Fibroblast of lung (primary cell): ENCODE data around the gene FLNB. TPM values are rescaled to one million over a fixed set of nuclear protein-coding genes. Genes with fewer than 3 reads are reported as not detected.

Experiments
- DNase-seq, 2 donors: peaks; one replicate each; pipeline versions ENCODE4 v3.0.0 to v3.0.0-alpha.2; 2010; ENCODE audit warnings: low read depth in 2 of 2
- H2AFZ ChIP-seq: 2 replicates; pipeline ENCODE4 v1.5.1; 2012; ENCODE audit warnings: low read length, control low read depth, inconsistent platforms
- H3K27ac ChIP-seq: 2 replicates; pipeline ENCODE4 v1.5.1; 2011; ENCODE audit warnings: low read length, control low read depth; ENCODE audit not compliant: insufficient read depth
- H3K27me3 ChIP-seq: 2 replicates; pipeline ENCODE4 v1.5.1; 2011; ENCODE audit warnings: mild to moderate bottlenecking, low read length; ENCODE audit not compliant: control insufficient read depth, insufficient read depth
- H3K36me3 ChIP-seq: 2 replicates; pipeline ENCODE4 v1.5.1; 2011; ENCODE audit warnings: low read length; ENCODE audit not compliant: control insufficient read depth, insufficient read depth
- H3K4me1 ChIP-seq: 2 replicates; pipeline ENCODE4 v1.5.1; 2011; ENCODE audit warnings: low read length; ENCODE audit not compliant: control insufficient read depth, insufficient read depth; ENCODE audit errors: extremely low read depth
- H3K4me2 ChIP-seq: 2 replicates; pipeline ENCODE4 v1.5.1; 2011; ENCODE audit warnings: low read length, control low read depth; ENCODE audit not compliant: insufficient read depth; ENCODE audit errors: extremely low read depth
- H3K4me3 ChIP-seq, 4 experiments: fragments of 200-600 bp in 1 of 4; sonication (generic) in 1 of 4; replicated peaks in 1 of 4; 2 replicates each; pipeline ENCODE4 v1.5.1; 2011 to 2016; ENCODE audit warnings: low read length in 4 of 4, low read depth in 3 of 4, mild to moderate bottlenecking in 3 of 4, control low read depth in 2 of 4, inconsistent platforms in 1 of 4, mixed read lengths in 1 of 4; ENCODE audit not compliant: insufficient read depth in 1 of 4; ENCODE audit errors: control extremely low read depth in 1 of 4
- H3K79me2 ChIP-seq: 2 replicates; pipeline ENCODE4 v1.5.1; 2012; ENCODE audit warnings: mild to moderate bottlenecking, low read length, inconsistent platforms; ENCODE audit not compliant: control insufficient read depth, insufficient read depth
- H3K9ac ChIP-seq: 2 replicates; pipeline ENCODE4 v1.5.1; 2011; ENCODE audit warnings: mild to moderate bottlenecking, low read length, control low read depth; ENCODE audit not compliant: insufficient read depth
- H3K9me3 ChIP-seq: 2 replicates; pipeline ENCODE4 v1.5.1; 2012; ENCODE audit warnings: low read depth, low read length; ENCODE audit not compliant: control insufficient read depth, insufficient read depth
- H4K20me1 ChIP-seq: 2 replicates; pipeline ENCODE4 v1.5.1; 2011; ENCODE audit warnings: low read length; ENCODE audit not compliant: control insufficient read depth, insufficient read depth; ENCODE audit errors: extremely low read depth
- EZH2 ChIP-seq: IDR thresholded peaks from 2 replicates; pipeline ENCODE4 v1.5.1; 2012; ENCODE audit warnings: low read length, control low read depth, mild to moderate bottlenecking; ENCODE audit errors: missing control alignments
- polyA plus RNA-seq, 2 donors: library from polyadenylated mRNA; depleted of rRNA in 1 of 2; stranded (reverse) in 1 of 2; unstranded in 1 of 2; fragments of >200 nt; gene quantifications; 2 replicates each; pipeline ENCODE4 v1.2.1, GENCODE V29; 2011 to 2012; ENCODE audit warnings: missing spikeins in 1 of 2
- total RNA-seq: library from RNA; depleted of rRNA; stranded (reverse); fragments of >200 nt; gene quantifications from 2 replicates; pipeline ENCODE4 v1.2.1, GENCODE V29; 2014
- TF ChIP-seq, protein P1 (sequence below), 2 donors: IDR thresholded peaks in 1 of 2; conservative IDR thresholded peaks in 1 of 2; 1 replicate in 1 of 2; 2 replicates in 1 of 2; pipeline ENCODE4 v1.5.1; 2011 to 2012; ENCODE audit warnings: low read length in 2 of 2, control low read depth in 1 of 2, inconsistent platforms in 1 of 2, low read depth in 1 of 2, mild to moderate bottlenecking in 1 of 2

The FLNB gene
- total and polyA plus RNA-seq, 2 donors (not counting 1 experiment from before 2014, with no cell fraction given), result 81.7 to 105 TPM

- no peaks in the 10 kb centered on the region for H3K36me3 ChIP-seq
- H2AFZ ChIP-seq, result no peak overlapping the region
- H3K27me3 ChIP-seq, result no peaks in the 10 kb centered on the region
- peak overlapping the region; percentile 30 for H3K4me2 ChIP-seq
- no peak overlapping the region for H3K27ac ChIP-seq
- TF ChIP-seq EZH2, result no peak
- TF ChIP-seq, protein P1, sequence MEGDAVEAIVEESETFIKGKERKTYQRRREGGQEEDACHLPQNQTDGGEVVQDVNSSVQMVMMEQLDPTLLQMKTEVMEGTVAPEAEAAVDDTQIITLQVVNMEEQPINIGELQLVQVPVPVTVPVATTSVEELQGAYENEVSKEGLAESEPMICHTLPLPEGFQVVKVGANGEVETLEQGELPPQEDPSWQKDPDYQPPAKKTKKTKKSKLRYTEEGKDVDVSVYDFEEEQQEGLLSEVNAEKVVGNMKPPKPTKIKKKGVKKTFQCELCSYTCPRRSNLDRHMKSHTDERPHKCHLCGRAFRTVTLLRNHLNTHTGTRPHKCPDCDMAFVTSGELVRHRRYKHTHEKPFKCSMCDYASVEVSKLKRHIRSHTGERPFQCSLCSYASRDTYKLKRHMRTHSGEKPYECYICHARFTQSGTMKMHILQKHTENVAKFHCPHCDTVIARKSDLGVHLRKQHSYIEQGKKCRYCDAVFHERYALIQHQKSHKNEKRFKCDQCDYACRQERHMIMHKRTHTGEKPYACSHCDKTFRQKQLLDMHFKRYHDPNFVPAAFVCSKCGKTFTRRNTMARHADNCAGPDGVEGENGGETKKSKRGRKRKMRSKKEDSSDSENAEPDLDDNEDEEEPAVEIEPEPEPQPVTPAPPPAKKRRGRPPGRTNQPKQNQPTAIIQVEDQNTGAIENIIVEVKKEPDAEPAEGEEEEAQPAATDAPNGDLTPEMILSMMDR (conservative IDR thresholded peaks at IDR 0.05 in 1 of 2, IDR thresholded peaks at IDR 0.05 in 1 of 2; ENCODE audit: low read depth in 1 of 2, low read length in 2 of 2), result no peak
- H3K79me2 ChIP-seq, result peaks cover 53% of the 10 kb centered on the region
- no peaks in the 10 kb centered on the region for H3K9me3 ChIP-seq
- no peak overlapping the region for H3K9ac ChIP-seq
- H3K4me3 ChIP-seq, result no peak overlapping the region
- peak; percentile 80 to 98 for DNase-seq
- H4K20me1 ChIP-seq, result no peaks in the 10 kb centered on the region
- H3K4me1 ChIP-seq, result peaks cover 5% of the 10 kb centered on the region
These were observed 64.0 kb downstream of the FLNB start for GRCh38 chr3:58072052-58072762.

DNA sequence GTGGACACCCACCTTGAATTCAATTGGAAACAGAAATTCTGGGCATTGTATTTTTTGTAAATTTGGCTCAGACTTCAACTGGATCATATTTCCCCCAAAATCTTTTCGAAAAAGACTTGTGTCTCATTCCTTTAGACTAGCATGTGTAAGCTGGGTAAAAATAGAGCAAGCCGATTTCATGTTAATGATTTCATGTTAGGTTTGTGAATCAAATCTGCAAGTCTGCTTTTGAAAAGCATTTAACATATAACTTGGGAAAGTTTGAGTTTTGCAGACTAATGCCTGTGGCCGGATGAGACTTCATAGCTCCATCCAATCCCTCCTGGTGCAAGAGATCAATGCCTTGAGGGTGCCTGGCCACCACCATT lies 64.5 kb downstream of the FLNB start:
- DNase-seq, result peak in 1 of 2 donors; percentile 32
- Histone ChIP-seq H3K4me3 (no peak overlapping the region), H3K9me3 (no peaks in the 10 kb centered on the region), H3K27me3 (no peaks in the 10 kb centered on the region), H3K4me2 (no peak overlapping the region), H2AFZ (no peak overlapping the region), H3K4me1 (peaks cover 5% of the 10 kb centered on the region), H3K36me3 (no peaks in the 10 kb centered on the region), H3K9ac (no peak overlapping the region), H3K79me2 (peaks cover 52% of the 10 kb centered on the region), H4K20me1 (no peaks in the 10 kb centered on the region), H3K27ac (no peak overlapping the region)
- TF ChIP-seq, protein P1 (conservative IDR thresholded peaks at IDR 0.05 in 1 of 2, IDR thresholded peaks at IDR 0.05 in 1 of 2; ENCODE audit: low read depth in 1 of 2, low read length in 2 of 2), result no peak
- TF ChIP-seq EZH2, result no peak

DNA sequence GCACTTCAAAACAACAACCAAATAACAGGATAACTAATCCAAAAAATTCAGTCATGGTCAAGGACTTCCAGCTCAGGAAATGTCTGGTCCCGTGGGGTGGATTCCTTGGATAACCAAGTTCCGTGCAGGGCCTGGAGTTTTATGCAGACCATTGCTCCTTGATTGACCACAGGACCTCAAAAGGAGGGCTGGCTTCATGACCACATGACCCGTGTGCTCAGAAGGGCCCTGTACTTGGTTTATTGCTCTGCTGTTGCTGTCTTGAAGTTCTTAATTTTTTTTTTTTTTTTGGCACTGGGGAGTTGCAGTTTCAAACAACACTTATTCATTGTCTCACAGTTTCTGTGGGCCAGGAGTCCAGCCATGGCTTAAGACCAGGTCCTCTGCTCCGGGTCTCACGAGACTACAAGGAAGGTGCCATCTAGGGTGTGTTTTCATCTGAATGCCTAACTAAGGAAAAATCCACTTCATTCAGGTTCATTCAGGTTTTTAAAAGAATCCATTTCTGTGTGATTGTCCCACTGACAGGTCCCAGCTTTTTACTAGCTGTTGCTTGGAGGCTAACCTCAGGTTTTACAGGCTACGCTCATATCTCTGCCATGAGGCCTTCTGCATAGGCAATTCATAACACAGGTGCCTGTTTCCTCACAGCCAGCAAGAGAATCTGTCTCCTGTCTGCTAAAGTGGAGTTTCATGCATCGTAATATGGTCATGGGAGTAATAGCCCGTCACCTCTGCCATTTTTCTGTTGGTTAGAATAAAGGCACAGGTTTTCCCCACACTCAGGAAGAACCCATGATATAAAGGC lies 65.3 kb downstream of the FLNB start:
- no peak overlapping the region for H3K4me2 ChIP-seq

More for the DNA sequence above, 65.3 kb downstream of the FLNB start:
- Histone ChIP-seq H3K79me2 (peaks cover 44% of the 10 kb centered on the region), H3K9ac (no peak overlapping the region), H3K9me3 (no peaks in the 10 kb centered on the region), H4K20me1 (no peaks in the 10 kb centered on the region), H3K4me3 (no peak overlapping the region), H3K27ac (no peak overlapping the region), H3K4me1 (peaks cover 5% of the 10 kb centered on the region), H3K27me3 (no peaks in the 10 kb centered on the region), H2AFZ (no peak overlapping the region), H3K36me3 (no peaks in the 10 kb centered on the region)
- TF ChIP-seq, protein P1 (conservative IDR thresholded peaks at IDR 0.05 in 1 of 2, IDR thresholded peaks at IDR 0.05 in 1 of 2; ENCODE audit: low read depth in 1 of 2, low read length in 2 of 2), result no peak
- no peak for TF ChIP-seq EZH2
- DNase-seq, result peak in 1 of 2 donors; percentile 71
